Prostate gland (tissue), 2 donors: ENCODE results near the gene ARMH2.

Experiments
- CTCF ChIP-seq, 4 experiments: fragments of 200-600 bp in 2 of 4; fragments of 450-650 bp in 2 of 4; sonication (generic) in 2 of 4; IDR thresholded peaks; 1 replicate in 3 of 4; 2 replicates in 1 of 4; pipeline ENCODE4 v1.5.1; 2016 to 2019; ENCODE audit warnings: antibody characterized with exemption in 4 of 4, mild to moderate bottlenecking in 2 of 4, moderate library complexity in 2 of 4
- POLR2A ChIP-seq: fragments of 450-650 bp; IDR thresholded peaks from one replicate; pipeline ENCODE4 v1.6.1; 2016; ENCODE audit warnings: antibody characterized with exemption, mild to moderate bottlenecking

- TF ChIP-seq POLR2A (no peak), CTCF (IDR thresholded peaks at IDR 0.05) (no peak)
These were observed 811 bp upstream of the ARMH2 start for GRCh38 chr6:24799541-24799915.
